K562 (cell line): ENCODE data around the gene UBR3. TPM values are rescaled to one million over a fixed set of nuclear protein-coding genes. Genes with fewer than 3 reads are reported as not detected.

Source experiments
- ATF1 ChIP-seq, 2 experiments: fragments of 450-650 bp in 1 of 2; IDR thresholded peaks; 2 replicates each; pipeline ENCODE4 v1.6.1; 2016; ENCODE audit warnings: missing compliant biosample characterization in 1 of 2, missing genetic modification characterization in 1 of 2
- BCOR ChIP-seq: fragments of 450-650 bp; IDR thresholded peaks from 2 replicates; pipeline ENCODE4 v1.6.1; 2016
- BHLHE40 ChIP-seq: IDR thresholded peaks from 2 replicates; pipeline ENCODE4 v1.6.1; 2011; ENCODE audit warnings: low read length, improper control_type of control experiment
- DNMT1 ChIP-seq: fragments of 450-650 bp; IDR thresholded peaks from 2 replicates; pipeline ENCODE4 v1.6.1; 2016; ENCODE audit warnings: antibody characterized with exemption, mild to moderate bottlenecking
- ETS2 ChIP-seq: IDR thresholded peaks from 2 replicates; pipeline ENCODE4 v1.6.1; 2016; ENCODE audit warnings: borderline replicate concordance, missing genetic modification characterization, mild to moderate bottlenecking, moderate library complexity, missing compliant biosample characterization; ENCODE audit not compliant: poor library complexity, severe bottlenecking
- GABPB2 ChIP-seq: fragments of 250-450 bp; sonication (Bioruptor Pico); conservative IDR thresholded peaks from 2 replicates; pipeline ENCODE4 v1.5.1; 2021; ENCODE audit warnings: mild to moderate bottlenecking
- MIER1 ChIP-seq: fragments of 450-650 bp; IDR thresholded peaks from 2 replicates; pipeline ENCODE4 v1.6.1; 2016; ENCODE audit warnings: antibody characterized with exemption, mild to moderate bottlenecking, low read depth
- MYNN ChIP-seq, 2 experiments: sonication (generic); formaldehyde crosslinking in 1 of 2; IDR thresholded peaks; 2 replicates each; pipeline versions ENCODE4 v1.5.0 to v1.6.1; 2016 to 2020; ENCODE audit warnings: antibody characterized with exemption in 1 of 2, missing genetic modification reagents in 1 of 2
- SMARCE1 ChIP-seq: fragments of 450-650 bp; IDR thresholded peaks from 2 replicates; pipeline ENCODE4 v1.7.1; 2016; ENCODE audit warnings: mild to moderate bottlenecking
- SUPT5H ChIP-seq: fragments of 450-650 bp; IDR thresholded peaks from 2 replicates; pipeline ENCODE4 v1.6.1; 2016
- ZC3H8 ChIP-seq: fragments of 450-650 bp; IDR thresholded peaks from 2 replicates; pipeline ENCODE4 v1.6.1; 2017
- ZNF347 ChIP-seq: fragments of 450-650 bp; formaldehyde crosslinking; IDR thresholded peaks from 2 replicates; pipeline ENCODE4 v1.4.0; 2020; ENCODE audit warnings: low read depth, mild to moderate bottlenecking, moderate library complexity
- ZNF445 ChIP-seq: fragments of 250-450 bp; sonication (Bioruptor Pico); IDR thresholded peaks from 2 replicates; pipeline ENCODE4 v1.4.0; 2020; ENCODE audit warnings: low read depth, mild to moderate bottlenecking, moderate library complexity
- ZNF766 ChIP-seq: fragments of 200-800 bp; sonication (Bioruptor generic); conservative IDR thresholded peaks from 2 replicates; pipeline ENCODE4 v1.6.1; 2016; ENCODE audit warnings: missing genetic modification characterization, missing compliant biosample characterization
- polyA plus RNA-seq, 8 experiments: library from polyadenylated mRNA; depleted of rRNA in 4 of 8; stranded (reverse) in 5 of 8; unstranded in 3 of 8; fragments of >200 nt; fragmentation: Nextera tagmentation in 2 of 8; fragmentation: Illumina TruSeq in 1 of 8; extraction: Ambion mirVana in 2 of 8; extraction: Trizol in 1 of 8; gene quantifications; 2 replicates each; pipeline versions ENCODE4 v1.2.1 to v1.2.3, GENCODE V29; 2011 to 2014; ENCODE audit warnings: inconsistent platforms in 1 of 8, missing spikeins in 1 of 8
- total RNA-seq, 7 experiments: library from RNA; depleted of rRNA in 6 of 7; stranded (reverse); fragments of >200 nt in 6 of 7; fragmentation: Illumina TruSeq in 2 of 7; extraction: Trizol in 2 of 7; gene quantifications; 2 replicates each; pipeline versions ENCODE4 v1.2.1 to v1.2.3, GENCODE V29; 2011 to 2021; ENCODE audit warnings: low replicate concordance in 1 of 7
- TF ChIP-seq, protein P1 (sequence below): sonication (generic); formaldehyde crosslinking; IDR thresholded peaks from 2 replicates; pipeline ENCODE4 v1.8.0; 2022; ENCODE audit warnings: missing genetic modification reagents, mild to moderate bottlenecking, borderline replicate concordance
- TF ChIP-seq, protein P2 (sequence below), 2 experiments: fragments of 450-650 bp; IDR thresholded peaks; 2 replicates each; pipeline ENCODE4 v1.6.1; 2016

Gene UBR3
- total and polyA plus RNA-seq, 9 of the 15 experiments (the other 6 are each of a cell fraction or from before 2014, with no cell fraction given), result 14.4 to 63.5 (median 40.4) TPM

DNA sequence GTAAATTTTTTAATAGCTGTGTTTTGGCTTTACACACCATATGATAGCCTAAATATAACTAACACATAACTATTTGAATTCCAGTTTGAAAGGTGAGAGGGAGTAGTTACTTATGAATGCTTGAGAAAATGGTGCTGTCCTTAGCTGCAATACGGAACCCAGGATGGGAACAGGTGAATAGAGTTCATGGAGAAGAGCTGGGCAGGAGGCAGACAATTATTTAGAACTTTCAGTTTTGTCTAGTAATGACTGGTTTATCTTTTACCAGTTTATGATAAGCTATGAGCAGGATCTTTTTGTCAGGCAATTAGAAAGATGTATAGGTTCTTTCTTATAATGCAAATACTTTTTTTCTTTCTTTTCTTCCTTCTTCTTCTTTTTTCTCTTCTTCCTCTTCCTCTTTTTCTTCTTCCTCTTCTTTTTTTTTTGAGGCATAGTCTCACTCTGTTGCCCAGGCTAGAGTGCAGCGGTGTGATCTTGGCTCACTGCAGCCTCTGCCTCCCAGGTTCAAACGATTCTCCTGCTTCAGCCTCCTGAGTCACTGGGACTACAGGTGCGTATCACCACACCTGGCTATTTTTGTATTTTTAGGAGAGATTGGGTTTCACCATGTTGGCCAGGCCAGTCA lies 25.9 kb downstream of the UBR3 start (continued):
- TF ChIP-seq MIER1 (no peak), BCOR (peak; percentile 57; the same call in 1 of the 2 replicates), BHLHE40 (no peak), ZNF445 (no peak), ZC3H8 (no peak), ETS2 (tag) (no peak), ZNF766 (CRISPR knock-in tag) (no peak), ZNF347 (no peak), SMARCE1 (peak; percentile 52; the same call in 1 of the 2 replicates), GABPB2 (no peak), SUPT5H (no peak), ATF1 (CRISPR knock-in tag; IDR thresholded peaks at IDR 0.05) (no peak), ATF1 (tag; IDR thresholded peaks at IDR 0.05) (no peak), DNMT1 (no peak), MYNN (IDR thresholded peaks at IDR 0.05) (no peak), MYNN (CRISPR knock-in tag; IDR thresholded peaks at IDR 0.05) (no peak)
- TF ChIP-seq, protein P1, sequence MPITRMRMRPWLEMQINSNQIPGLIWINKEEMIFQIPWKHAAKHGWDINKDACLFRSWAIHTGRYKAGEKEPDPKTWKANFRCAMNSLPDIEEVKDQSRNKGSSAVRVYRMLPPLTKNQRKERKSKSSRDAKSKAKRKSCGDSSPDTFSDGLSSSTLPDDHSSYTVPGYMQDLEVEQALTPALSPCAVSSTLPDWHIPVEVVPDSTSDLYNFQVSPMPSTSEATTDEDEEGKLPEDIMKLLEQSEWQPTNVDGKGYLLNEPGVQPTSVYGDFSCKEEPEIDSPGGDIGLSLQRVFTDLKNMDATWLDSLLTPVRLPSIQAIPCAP (CRISPR knock-in tag), result no peak
- TF ChIP-seq, protein P2, sequence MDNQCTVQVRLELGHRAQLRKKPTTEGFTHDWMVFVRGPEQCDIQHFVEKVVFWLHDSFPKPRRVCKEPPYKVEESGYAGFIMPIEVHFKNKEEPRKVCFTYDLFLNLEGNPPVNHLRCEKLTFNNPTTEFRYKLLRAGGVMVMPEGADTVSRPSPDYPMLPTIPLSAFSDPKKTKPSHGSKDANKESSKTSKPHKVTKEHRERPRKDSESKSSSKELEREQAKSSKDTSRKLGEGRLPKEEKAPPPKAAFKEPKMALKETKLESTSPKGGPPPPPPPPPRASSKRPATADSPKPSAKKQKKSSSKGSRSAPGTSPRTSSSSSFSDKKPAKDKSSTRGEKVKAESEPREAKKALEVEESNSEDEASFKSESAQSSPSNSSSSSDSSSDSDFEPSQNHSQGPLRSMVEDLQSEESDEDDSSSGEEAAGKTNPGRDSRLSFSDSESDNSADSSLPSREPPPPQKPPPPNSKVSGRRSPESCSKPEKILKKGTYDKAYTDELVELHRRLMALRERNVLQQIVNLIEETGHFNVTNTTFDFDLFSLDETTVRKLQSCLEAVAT (IDR thresholded peaks at IDR 0.05), result 0 out of 4 replicates have a peak, but pooled peaks of 1 of the 2 experiments have one; percentile 43
- TF ChIP-seq, all 486 proteins: peak for 18
